NCI-H1105 (cell line): ENCODE results near the gene PKHD1.

Experiments
- DNase-seq: peaks from one replicate; lab custom pipeline; 2025; lab: John Stamatoyannopoulos, UW

The PKHD1 gene

DNA sequence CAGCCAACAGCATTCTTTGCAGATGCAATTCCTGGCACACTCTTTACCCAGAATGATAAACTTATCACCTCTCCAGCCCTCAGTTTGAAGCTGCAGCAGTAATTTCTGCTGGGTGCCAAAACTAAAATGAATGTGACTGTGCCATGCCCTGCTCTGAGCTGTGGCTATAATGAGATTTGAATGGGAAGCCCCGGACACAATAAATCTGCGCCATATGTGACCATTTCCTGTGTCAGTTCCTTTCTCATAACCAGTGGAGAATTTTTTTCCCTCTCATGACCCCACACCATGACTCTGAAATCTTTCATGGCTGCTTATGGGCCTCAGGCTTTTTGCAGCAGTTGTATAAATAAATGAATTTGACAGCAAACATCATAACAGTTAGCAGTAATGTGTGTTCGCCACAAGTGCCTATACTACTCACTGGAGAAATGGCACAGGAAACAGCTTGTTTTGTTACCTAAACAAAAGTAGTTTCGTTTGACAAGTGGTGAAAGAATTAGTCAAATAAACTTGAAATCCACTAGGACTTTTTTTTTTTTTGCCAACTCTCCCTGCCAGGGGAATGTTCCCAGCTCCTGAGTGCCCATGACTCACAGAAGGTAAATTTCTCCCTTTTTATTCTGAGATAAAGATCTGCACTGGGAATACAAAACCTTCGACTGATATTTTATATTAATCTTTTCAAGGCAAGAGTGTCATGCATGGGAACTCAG lies 408.4 kb downstream of the PKHD1 start:
- DNase-seq: no peak

DNA sequence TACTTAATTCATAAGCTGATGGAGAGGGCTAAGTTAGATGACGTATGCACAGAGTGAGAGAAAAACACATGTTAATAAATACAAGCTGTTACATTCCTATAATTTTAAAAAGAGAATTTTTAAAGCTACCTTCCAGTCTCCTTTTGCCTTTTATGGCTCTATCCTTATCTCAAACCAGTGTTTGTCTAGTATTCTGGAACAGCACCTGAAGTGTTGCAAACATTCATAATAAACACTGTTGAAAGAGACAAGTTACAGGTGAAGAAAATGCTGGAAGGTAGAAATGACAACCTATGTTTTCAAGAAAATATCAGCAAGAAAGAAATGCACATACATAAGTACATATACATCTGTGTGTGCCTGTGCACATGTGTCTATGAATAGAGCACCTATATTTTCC lies 409.1 kb downstream of the PKHD1 start:
- no peak for DNase-seq

DNA sequence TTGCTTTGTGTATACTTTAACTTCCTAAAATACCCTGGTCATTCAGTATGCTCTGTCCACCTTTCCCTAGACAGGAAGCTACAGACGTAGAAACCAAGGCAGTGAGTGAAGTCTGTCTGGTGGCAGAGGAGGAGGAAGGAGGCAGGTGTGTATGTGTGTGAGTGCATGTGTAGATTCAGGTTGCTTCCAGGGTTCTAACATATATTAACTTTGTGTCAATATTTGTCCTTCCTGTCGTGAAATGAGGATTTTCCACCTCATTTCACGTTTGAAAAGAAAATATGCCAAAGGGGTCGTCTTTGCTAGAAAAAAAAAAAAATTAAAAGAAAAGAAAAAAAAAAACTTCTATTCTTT lies 411.5 kb downstream of the PKHD1 start:
- DNase-seq: no peak

DNA sequence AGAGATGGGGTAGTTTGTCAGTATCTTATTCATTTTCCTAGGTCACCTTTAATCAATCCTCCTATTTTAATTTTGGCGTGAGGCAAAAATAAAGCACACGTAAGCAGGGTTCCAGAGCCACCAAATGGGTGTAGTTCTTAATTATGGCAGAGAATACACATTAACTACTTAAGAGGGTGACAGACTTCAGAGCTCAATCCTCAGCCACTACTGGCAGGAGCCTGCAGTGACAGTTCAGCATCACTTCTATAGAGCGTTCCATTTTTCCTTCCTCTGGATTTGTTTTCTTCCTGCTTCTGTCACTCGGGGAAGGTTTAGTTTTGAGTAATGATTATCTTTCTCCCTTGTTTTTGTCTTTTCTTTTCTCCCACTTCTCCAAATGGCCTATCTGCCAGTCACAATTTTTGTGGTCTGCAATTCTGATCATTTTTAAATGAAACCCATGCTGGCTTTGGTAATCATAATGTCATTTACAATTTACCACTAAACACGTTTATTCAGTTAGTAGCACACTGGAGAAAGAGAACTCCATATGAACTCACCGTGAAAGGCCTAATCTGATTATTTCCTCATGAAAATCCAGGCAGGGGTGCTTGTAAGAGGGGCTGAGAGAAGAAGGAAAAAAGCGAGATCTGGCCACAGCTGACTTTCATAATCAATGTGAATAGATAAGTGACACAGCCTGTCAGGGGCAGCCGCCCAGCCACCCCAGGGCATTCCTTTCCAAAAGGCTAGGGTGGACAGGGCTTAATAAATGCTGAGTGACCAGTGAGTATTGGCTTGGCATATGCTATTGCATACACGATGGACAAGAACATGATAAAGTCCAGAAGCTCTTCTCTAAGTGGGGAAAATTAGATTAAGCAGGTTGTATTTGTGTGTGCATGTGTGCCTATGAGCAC lies 412.1 kb downstream of the PKHD1 start:
- no peak for DNase-seq

DNA sequence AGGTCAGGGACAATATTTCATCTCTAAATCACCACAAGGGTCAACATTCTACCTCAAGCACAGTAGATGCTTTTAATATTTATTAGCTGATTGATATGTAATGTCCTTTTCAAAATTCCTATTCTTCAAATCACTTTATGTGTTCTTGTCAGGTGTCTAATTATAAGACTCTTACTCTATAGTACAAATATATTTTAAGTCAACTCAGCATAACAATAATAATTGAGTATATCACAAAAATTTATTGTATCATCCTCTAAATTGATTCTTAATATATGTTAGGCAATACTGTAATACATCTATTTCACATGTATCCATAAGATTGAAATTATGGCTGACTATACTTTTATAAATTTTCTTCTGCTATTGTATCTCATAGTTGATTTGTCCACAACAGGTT lies 423.9 kb downstream of the PKHD1 start:
- DNase-seq: no peak

DNA sequence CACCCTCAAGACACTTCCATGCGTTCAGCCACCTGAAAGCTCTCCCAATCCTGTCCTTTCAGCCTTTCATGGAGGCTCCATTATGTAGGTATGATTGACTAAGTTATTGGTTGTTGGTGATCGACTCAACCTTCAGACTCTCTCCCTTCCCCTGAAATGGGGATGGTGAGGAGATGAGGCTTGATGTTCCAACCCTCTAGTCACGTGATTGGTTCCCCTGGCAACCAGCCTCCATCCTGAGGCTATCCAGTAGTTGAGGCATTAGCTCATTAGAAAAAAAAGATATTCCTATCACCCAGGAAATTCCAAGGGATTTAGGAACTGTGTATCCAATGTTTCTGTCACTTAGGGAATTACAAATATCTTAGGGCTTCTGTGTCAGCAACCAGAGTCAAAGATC lies 426.6 kb downstream of the PKHD1 start:
- no peak for DNase-seq

DNA sequence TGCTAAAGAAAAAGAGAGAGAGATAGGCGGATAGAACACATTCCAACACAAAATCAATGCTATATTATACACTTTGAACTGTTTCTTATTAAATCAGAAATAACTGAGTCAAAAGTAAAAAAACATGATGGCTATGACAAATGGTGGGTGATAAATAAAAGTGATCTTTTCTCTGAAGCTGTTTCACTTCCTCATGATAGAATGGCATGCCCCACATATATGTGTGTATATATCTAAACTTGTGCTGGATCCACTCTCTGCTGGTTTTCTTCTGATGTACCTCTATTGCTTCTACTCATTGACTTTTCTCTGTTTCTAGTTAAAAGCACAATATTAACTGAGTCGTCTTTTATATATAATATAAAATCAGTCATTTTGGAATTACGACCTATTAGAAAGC lies 429.9 kb downstream of the PKHD1 start:
- no peak for DNase-seq

DNA sequence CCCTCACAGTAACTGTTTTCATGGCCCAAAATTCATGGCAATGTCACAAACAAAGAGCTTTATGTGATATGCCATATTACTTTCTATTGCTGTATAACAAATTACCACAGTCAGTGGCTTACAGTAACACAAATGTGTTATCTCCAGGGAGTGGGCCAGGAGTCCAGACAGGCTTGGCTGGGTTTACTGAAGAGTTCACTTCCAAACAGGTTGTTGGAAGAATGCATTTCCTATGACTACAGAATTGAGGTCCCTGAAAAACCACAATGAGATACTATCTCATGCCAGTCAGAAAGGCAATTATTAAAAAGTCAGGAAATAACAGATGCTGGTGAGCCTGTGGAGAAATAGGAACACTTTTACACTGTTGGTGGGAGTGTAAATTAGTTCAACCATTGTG lies 431.9 kb downstream of the PKHD1 start:
- DNase-seq: no peak

DNA sequence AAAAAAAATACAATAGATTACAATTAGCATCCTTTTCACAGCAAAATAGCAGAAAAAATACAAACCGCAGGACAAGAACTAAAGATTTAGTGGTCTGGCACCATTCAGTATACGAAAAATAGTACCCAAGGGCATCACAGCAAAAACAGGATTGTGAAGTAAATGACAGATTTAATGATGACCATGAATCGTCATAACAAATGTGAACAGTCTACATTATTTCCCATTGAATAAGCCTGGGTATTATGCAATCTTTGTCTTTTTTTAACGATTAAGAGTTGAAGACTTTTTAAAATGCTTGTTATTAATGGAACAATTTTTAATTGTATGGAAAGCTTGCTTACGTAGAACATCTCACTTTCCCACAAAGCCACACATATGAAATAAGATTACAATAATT lies 432.8 kb downstream of the PKHD1 start:
- no peak for DNase-seq

DNA sequence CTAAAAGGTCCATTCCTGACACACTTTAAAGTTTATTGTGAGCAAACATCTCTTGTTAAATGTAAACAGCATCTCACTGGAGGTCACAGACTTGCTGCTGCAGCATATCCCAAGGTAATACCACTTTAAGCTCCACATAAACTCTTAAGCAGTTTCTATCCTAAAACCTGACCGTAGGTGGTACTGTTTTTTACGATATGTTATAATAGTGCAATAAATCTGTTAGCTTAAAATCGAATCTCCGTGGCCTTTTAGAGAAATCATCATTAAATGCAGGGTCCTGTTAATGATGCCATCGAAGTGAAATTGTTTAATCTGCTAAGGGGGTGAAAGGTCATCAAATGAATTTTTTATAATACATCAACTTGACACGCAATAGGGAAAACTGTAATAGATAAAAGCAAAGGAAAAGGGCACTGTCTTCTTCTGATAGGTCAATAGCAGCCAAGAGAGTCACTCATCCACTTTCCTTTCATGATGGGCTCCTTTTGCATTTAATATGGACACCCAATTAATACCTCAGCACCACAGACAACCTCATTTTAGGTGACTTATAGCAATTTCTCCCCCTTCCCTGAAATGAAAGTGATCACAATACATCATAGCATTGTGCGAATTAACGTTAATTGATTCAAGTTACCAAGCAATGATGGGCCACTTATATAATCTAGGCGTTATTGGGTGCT lies 436.1 kb downstream of the PKHD1 start:
- DNase-seq: no peak

DNA sequence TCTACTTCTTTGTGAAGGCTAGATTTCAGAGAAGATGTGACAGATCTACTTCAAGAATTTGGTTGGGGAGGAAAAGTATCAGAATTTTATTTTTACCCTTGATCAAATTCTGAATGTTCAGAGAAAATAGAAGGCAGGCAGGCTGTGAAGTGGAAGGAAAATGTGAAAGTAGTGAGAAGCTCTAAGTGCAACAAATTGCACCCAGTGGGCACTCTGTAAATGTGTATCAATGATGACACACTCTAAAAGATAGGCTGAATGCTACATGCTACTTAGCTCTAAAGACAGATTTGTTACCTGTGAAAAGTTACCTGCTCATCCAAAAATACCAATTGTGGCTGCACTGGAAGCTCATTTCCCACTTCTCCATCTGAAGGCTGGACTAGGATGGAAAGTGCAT lies 438.6 kb downstream of the PKHD1 start:
- no peak for DNase-seq

DNA sequence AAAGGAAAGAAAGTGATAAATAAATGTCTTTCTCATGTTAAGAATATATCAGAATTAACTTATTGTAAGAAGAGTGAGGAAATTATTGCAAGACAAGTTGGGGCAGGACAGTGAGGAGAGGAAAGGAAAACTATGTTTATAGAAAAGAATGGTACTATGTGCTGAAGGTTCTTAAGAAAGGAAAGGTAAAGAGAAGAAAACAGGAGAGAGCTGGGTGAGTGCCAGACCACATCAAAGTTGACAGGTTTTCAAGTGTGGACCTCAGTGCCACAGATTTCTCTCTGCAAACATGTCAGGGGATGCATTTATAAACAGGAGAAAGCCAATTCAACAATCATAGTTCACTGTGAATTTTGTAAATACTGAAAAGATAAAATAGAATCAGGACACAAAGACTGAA lies 439.2 kb downstream of the PKHD1 start:
- no peak for DNase-seq

DNA sequence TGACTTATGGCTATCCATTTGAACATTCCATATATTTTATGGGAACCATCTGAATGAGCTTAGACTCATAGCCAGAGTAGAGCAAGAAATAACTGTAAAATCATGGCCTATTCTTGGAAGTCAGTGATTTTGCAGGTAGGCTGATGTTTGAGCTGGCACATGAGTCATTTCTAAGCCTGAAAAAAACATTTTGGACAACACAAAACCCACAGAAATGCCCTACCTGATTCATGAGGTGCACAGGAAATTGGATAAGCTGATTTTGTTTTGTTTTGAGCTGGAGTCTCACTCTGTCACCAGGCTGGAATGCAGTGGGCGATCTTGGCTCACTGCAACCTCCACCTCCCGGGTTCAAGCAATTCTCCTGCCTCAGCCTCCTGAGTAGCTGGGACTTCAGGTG lies 443.0 kb downstream of the PKHD1 start:
- DNase-seq: no peak

DNA sequence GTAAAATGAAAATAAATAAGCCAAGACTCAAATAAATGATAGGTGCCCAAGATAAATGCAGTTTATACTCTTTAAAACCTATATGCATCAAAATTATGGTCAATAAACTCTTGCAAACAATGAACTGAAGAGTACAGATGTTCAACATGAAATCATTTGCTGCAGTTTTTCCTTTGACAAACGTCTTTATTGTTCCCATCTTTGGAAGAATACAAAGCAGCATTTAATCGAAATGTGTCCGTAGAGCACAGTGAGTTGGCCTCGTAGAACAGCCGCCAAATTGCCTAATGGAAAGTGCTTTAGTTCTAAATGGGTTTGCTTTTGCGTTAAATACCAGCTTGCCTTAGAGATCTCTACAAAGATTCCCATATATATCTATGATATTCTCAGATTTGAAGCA lies 447.4 kb downstream of the PKHD1 start:
- no peak for DNase-seq

DNA sequence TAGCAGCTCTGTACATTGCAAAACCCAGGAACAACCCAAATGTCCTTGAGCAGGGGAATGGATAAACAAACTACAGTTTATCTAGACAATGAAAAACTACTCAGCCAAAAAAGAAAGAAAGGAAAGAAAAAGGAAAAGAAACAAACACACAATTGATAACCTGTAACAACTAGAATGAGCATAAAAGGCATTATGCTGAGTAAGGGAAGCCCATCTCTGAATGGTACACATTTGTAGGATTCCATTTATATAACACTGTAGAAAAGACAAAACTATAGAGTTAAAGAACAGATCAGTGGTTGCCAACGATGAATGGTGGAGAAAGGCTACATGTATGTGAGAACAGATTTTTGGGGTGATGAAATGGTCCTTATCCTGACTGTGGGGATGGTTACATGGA lies 454.0 kb downstream of the PKHD1 start:
- no peak for DNase-seq

DNA sequence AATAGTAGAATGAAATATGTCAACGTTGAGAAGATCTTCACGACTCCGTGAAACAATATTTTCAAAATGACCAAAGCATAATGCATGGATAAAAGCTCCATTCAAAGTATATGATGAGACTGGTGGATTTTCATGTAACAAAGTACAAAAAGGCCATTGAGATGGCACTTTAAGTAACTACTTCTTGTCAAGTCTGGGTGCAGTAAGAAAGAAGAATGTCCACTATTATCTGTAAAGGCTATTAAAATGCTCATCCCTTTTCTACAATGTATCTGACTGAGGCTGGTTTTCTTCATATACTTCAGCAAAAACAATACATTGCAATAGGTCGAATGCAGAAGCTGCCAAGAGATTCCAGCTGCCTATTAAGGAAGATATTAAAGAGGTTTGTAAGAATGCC lies 457.4 kb downstream of the PKHD1 start:
- no peak for DNase-seq

DNA sequence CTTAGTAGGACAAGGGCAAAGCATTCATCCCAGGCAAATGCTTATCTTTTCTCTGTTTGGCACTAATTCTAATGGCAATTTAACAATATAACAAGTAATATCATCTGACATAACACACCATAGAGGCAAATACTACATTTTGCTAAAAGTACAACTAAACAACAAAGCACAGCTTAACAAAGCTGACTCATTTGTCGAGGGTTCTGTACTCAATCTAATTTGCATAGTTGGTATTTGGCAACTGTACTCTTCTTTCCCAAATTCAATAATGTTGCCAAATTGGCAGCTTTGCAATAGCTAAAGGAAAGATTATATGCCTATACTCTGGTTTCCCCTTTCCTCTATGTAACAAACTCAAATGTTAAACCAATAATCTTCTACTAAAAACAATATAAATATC lies 461.0 kb downstream of the PKHD1 start:
- no peak for DNase-seq

DNA sequence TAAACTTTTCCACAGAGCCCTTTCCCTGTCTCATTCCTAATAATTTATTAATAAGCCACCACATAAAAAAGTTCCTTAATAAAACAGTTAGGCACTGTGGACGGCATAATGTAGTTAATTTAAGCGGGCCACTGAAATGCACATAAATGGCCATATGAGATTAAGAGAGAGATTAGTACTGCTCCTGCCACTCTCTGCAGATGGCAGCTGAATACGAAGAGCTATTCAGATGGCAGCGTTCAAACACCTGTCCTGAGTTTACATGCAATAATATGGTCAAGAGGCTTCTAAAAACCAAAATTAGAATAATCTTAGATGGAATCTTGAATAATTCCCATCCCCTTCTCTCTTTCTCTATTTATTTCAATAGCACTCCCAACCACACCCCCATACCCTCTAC lies 461.8 kb downstream of the PKHD1 start:
- no peak for DNase-seq

DNA sequence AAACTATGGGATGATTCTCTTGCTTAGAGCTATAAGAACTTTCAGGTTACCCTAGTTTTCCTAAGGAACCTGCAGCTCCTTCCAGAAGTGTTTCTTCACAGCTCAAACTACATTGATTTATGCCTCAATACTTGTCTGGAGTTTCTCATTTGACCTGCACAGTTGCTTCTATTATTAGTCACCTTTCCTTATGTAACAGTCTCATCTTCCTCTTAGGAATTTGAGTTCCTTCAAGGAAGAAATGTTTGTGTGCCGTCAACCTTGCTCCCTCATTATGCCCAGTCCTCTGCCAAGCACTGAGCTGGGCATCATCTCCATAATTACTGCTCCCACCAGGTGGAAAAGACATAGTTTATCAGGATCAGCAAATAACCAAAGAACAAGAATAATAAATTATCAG lies 466.4 kb downstream of the PKHD1 start:
- no peak for DNase-seq

DNA sequence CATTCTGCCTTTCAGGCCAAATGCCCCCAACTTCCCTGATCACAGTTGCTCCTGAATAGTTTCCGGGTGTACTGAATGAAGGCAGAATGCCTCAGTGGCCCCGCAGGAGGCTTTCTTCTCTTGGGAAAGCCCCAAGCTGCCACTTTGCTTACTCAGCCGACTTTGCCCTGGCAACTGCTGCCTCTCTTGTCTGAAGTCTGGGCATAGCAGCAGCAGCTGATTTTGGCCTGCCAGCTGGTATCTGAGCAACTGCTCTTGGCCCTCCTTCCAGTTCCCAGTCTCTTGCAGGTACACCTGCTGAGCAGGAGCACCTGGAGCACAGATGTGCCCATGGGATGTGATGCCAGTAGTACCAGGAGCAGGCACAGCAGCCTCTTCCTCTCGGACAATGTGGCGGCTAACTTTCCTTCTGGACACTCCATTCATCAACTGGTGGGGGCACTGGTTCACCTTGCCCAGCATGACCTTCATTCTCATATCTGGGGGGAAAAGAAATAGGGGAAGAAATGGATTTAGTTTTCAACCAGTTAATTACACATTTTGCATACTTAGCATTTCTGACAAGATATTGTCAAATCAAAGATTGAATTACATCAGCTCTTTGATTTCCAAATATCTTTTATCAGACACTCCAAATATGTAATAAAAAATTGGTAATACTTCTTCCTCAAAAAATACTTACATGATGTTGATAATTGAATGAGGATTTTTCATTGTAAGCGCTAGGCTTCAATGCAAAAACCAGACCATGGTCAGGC lies 468.2 kb downstream of the PKHD1 start:
- peak; percentile 13 for DNase-seq

DNA sequence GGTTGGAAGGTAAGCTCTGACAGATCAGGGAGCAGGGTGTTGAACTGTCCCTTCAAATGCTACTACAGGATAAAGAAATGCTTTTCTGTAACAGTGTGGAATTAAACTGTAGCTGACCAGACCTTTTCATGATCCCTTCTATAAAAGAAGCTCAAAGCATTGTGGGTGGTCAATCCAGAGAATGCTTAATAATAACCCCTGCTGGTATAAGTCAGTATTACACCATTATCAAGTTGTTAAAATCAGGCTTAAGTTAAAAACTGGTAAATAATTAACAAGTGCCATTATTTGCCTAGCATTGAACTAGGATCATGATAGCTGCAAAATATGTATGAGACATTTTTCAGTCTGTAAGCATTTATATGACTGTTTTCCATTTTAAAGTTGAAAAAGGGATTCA lies 468.9 kb downstream of the PKHD1 start:
- DNase-seq: no peak

DNA sequence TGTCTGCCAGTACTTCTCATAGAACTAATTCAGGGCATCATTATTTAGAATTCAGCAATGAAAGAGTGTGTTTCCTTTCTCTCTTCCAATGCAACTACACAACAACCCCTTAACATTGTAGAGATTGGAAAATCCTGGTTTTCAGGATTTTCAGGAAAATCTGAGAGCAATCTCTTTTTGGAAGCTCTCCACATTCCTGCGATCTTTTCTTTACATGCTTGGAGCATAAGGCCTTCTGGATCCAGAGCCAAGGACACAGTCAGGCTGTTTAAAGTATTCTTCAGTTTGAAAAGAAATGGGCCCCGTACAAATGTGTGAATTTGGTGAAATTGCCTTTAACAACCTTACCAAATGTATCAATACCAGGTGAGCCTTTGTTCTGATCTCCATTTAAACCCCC lies 469.7 kb downstream of the PKHD1 start:
- DNase-seq: no peak
